Brain microvascular endothelial cell (primary cell): ENCODE measurements around the gene CNNM3.

Experiments used
- DNase-seq: peaks from one replicate; pipeline ENCODE4 v3.0.0-alpha.2; 2020
- H3K27ac ChIP-seq: fragments of 250-450 bp; sonication (Bioruptor Pico); 2 replicates; pipeline ENCODE4 v1.5.1; 2020; ENCODE audit warnings: mild to moderate bottlenecking, moderate library complexity
- H3K27me3 ChIP-seq: fragments of 250-450 bp; sonication (Bioruptor Pico); replicated peaks from 2 replicates; pipeline ENCODE4 v1.5.1; 2020; ENCODE audit warnings: mild to moderate bottlenecking
- H3K36me3 ChIP-seq: fragments of 250-450 bp; sonication (Bioruptor Pico); replicated peaks from 2 replicates; pipeline ENCODE4 v1.5.1; 2020; ENCODE audit warnings: mild to moderate bottlenecking
- H3K4me3 ChIP-seq: 2 replicates; pipeline ENCODE4 v1.5.1; 2011; ENCODE audit warnings: low read depth, mild to moderate bottlenecking, control low read depth, low read length, moderate library complexity
- in situ Hi-C: cut with HindIII; loops from 2 replicates; pipeline ENCODE4 v1.10.0; 2017; ENCODE audit warnings: low sequenced_read_pairs, low pct_ligation_motif_present
- TF ChIP-seq, protein P1 (sequence below): IDR thresholded peaks from 2 replicates; pipeline ENCODE4 v1.5.1; 2011; ENCODE audit warnings: low read depth, mild to moderate bottlenecking, moderate library complexity, low read length, control low read depth, inconsistent platforms; ENCODE audit errors: missing control alignments

CNNM3 gene

GRCh38 chr2:96771796-96772618, 44.1 kb upstream of the CNNM3 start:
- in situ Hi-C loops, result no loop called here
- no peak overlapping the region for H3K27ac ChIP-seq
- H3K36me3 ChIP-seq, result no peaks in the 10 kb centered on the region
- DNase-seq, result no peak
- TF ChIP-seq, protein P1, sequence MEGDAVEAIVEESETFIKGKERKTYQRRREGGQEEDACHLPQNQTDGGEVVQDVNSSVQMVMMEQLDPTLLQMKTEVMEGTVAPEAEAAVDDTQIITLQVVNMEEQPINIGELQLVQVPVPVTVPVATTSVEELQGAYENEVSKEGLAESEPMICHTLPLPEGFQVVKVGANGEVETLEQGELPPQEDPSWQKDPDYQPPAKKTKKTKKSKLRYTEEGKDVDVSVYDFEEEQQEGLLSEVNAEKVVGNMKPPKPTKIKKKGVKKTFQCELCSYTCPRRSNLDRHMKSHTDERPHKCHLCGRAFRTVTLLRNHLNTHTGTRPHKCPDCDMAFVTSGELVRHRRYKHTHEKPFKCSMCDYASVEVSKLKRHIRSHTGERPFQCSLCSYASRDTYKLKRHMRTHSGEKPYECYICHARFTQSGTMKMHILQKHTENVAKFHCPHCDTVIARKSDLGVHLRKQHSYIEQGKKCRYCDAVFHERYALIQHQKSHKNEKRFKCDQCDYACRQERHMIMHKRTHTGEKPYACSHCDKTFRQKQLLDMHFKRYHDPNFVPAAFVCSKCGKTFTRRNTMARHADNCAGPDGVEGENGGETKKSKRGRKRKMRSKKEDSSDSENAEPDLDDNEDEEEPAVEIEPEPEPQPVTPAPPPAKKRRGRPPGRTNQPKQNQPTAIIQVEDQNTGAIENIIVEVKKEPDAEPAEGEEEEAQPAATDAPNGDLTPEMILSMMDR, result no peak
- H3K4me3 ChIP-seq, result no peak overlapping the region
- no peaks in the 10 kb centered on the region for H3K27me3 ChIP-seq

DNA sequence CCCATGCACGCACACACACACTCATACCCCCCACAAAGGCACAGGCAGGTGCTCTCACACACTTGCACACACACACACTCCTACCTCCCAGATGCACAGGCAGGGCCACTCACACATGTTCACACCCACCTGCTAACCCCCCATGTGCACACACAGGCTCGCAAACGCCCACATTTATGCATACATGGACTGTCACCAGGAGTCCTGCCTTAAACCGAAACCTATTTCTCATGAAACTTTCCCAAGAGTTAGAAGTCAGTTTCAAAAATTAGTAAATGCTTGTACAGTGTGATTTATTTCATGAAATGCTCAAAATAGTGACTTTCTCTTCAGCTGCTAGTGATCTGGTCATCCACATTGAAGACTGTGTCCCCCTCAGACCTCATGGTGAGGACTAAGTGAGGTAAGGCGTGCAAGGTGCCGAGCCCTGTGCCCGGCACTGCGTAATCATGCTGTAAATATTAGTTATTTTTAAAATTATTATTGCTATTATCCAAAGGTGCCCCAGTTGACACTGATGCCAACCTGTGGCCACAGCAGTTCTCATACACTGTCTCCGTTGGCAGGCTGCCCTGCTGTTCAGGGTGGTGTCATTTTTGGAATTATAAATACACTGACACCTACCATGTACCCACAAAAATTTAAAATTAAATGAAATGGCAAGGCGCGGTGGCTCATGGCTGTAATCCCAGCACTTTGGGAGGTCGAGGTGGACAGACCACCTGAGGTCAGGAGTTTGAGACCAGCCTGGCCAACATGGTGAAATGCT, 43.0 kb upstream of the CNNM3 start:
- H3K27ac ChIP-seq, result no peak overlapping the region
- no peak for DNase-seq

DNA sequence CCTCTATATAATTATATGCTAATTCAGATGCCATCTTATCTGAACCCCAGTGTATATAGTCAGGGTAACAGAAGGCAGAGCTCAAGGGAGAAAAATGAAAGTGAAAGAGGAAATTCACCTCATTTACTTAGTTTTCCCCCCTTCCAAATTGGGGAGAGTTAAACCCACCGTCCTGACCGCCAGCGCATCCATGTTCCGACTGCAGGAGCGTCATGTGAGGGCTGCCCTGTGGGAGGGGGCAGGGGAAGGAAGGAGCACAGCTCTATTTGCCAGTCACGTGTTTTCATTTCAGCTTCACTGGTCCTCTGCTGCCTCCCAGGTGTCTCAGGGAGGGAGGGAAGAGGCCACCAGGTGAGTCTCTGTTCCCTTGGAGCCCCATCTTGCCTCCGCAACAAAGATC, 42.1 kb upstream of the CNNM3 start:
- H3K36me3 ChIP-seq, result no peaks in the 10 kb centered on the region
- no peak overlapping the region for H3K27ac ChIP-seq
- no peak overlapping the region for H3K4me3 ChIP-seq
- in situ Hi-C loops, result no loop called here
- TF ChIP-seq, protein P1, result no peak
- H3K27me3 ChIP-seq, result no peaks in the 10 kb centered on the region
- no peak for DNase-seq

More for the DNA sequence above, 43.0 kb upstream of the CNNM3 start:
- Histone ChIP-seq H3K27me3 (no peaks in the 10 kb centered on the region), H3K36me3 (no peaks in the 10 kb centered on the region), H3K4me3 (no peak overlapping the region)
- TF ChIP-seq, protein P1, result no peak
- in situ Hi-C loops, result no loop called here

- peak; percentile 21 for DNase-seq
- in situ Hi-C loops, result no loop called here
Observed at GRCh38 chr2:96775160-96775559, 40.9 kb upstream of the CNNM3 start.

GRCh38 chr2:96783388-96783787, 32.7 kb upstream of the CNNM3 start:
- TF ChIP-seq, protein P1, result no peak
- DNase-seq, result no peak
- H3K27ac ChIP-seq, result no peak overlapping the region
- H3K36me3 ChIP-seq, result no peaks in the 10 kb centered on the region
- in situ Hi-C loops, result no loop called here
- H3K27me3 ChIP-seq, result no peaks in the 10 kb centered on the region
- no peak overlapping the region for H3K4me3 ChIP-seq

More at GRCh38 chr2:96775160-96775559, 40.9 kb upstream of the CNNM3 start:
- no peaks in the 10 kb centered on the region for H3K36me3 ChIP-seq
- no peak overlapping the region for H3K4me3 ChIP-seq
- H3K27ac ChIP-seq, result no peak overlapping the region
- H3K27me3 ChIP-seq, result no peaks in the 10 kb centered on the region
- TF ChIP-seq, protein P1, result no peak
